Tibial artery (tissue), 4 donors: ENCODE measurements around the gene C12orf50.
A peak's percentile ranks its signal among the peaks of the same experiment; 100 is the strongest.
"Not testable (repeated sequence)": the region's sequence is repeated elsewhere in the genome, so short reads cannot be mapped to it uniquely, and the experiment has no call there.

Source experiments
- DNase-seq, 2 donors: peaks; one replicate each; pipeline ENCODE4 v3.0.0-alpha.2; 2019
- H3K27ac ChIP-seq, 2 donors: fragments of 200-600 bp; sonication (generic) in 1 of 2; 1 replicate in 1 of 2; 2 replicates in 1 of 2; pipeline ENCODE4 v1.5.1; 2018 to 2019; ENCODE audit warnings: mild to moderate bottlenecking in 1 of 2
- H3K27me3 ChIP-seq, 2 donors: fragments of 200-600 bp; sonication (generic) in 1 of 2; one replicate each; pipeline versions ENCODE4 v1.5.1 to v1.6.0; 2016 to 2019
- H3K36me3 ChIP-seq, 3 donors: fragments of 200-600 bp; sonication (generic) in 2 of 3; one replicate each; pipeline ENCODE4 v1.5.1; 2016 to 2019; ENCODE audit warnings: mild to moderate bottlenecking in 2 of 3
- H3K4me1 ChIP-seq, 4 donors: fragments of 200-600 bp; sonication (generic) in 2 of 4; 1 replicate in 3 of 4; 2 replicates in 1 of 4; pipeline ENCODE4 v1.5.1; 2016 to 2019
- H3K4me3 ChIP-seq, 2 donors: fragments of 200-600 bp; sonication (generic) in 1 of 2; 1 replicate in 1 of 2; 2 replicates in 1 of 2; pipeline ENCODE4 v1.5.1; 2018 to 2019; ENCODE audit warnings: mild to moderate bottlenecking in 2 of 2
- H3K9me3 ChIP-seq, 3 donors: fragments of 200-600 bp; sonication (generic) in 1 of 3; one replicate each; pipeline ENCODE4 v1.5.1; 2016 to 2019
- CTCF ChIP-seq, 2 experiments: fragments of 200-600 bp in 1 of 2; fragments of 450-650 bp in 1 of 2; IDR thresholded peaks; one replicate each; pipeline ENCODE4 v1.5.1; 2017 to 2019; ENCODE audit warnings: antibody characterized with exemption in 2 of 2, mild to moderate bottlenecking in 1 of 2, moderate library complexity in 1 of 2
- intact Hi-C: fragments of 100-400 bp; cut with DNase I; formaldehyde crosslinking; loops from one replicate; pipeline ENCODE4 v1.15.0; 2023; ENCODE audit warnings: low total_unique reads

The C12orf50 gene

GRCh38 chr12:87960566-87960965, 68.6 kb downstream of the C12orf50 start:
- Histone ChIP-seq H3K36me3 (no peaks in the 10 kb centered on the region), H3K4me3 (no peak overlapping the region), H3K27ac (peak overlapping the region in 1 of 2 donors; percentile 3), H3K4me1 (peaks cover 0 to 8% (median 0%) of the 10 kb centered on the region in 4 donors), H3K9me3 (no peaks in the 10 kb centered on the region), H3K27me3 (no peaks in the 10 kb centered on the region)
- no peak for TF ChIP-seq CTCF (IDR thresholded peaks at IDR 0.05)
- DNase-seq: no peak
- intact Hi-C loops: no loop called here

- H3K36me3 ChIP-seq, H3K4me1 ChIP-seq, H3K9me3 ChIP-seq, H3K27ac ChIP-seq, intact Hi-C loops, H3K4me3 ChIP-seq, DNase-seq, H3K27me3 ChIP-seq: not testable (repeated sequence)
Observed at GRCh38 chr12:87954028-87954427, 75.2 kb downstream of the C12orf50 start.

- no peak overlapping the region for H3K27ac ChIP-seq
- no peak overlapping the region for H3K4me3 ChIP-seq
- intact Hi-C loops: no loop called here
- DNase-seq: no peak
- TF ChIP-seq CTCF (IDR thresholded peaks at IDR 0.05): peak; percentile 31 to 35
- no peaks in the 10 kb centered on the region for H3K9me3 ChIP-seq
- no peaks in the 10 kb centered on the region for H3K27me3 ChIP-seq
- H3K36me3 ChIP-seq: no peaks in the 10 kb centered on the region
- H3K4me1 ChIP-seq: peaks cover 0 to 4% (median 0%) of the 10 kb centered on the region in 4 donors
Observed at GRCh38 chr12:87953256-87953860, 75.8 kb downstream of the C12orf50 start.

- Histone ChIP-seq H3K27me3 (no peaks in the 10 kb centered on the region), H3K4me1 (peaks cover 0 to 4% (median 0%) of the 10 kb centered on the region in 4 donors), H3K36me3 (no peaks in the 10 kb centered on the region), H3K4me3 (no peak overlapping the region), H3K9me3 (no peaks in the 10 kb centered on the region), H3K27ac (no peak overlapping the region)
- no peak for TF ChIP-seq CTCF (IDR thresholded peaks at IDR 0.05)
- no peak for DNase-seq
- intact Hi-C loops: no loop called here
Observed at GRCh38 chr12:87952850-87953249, 76.4 kb downstream of the C12orf50 start.

- Histone ChIP-seq H3K9me3 (no peaks in the 10 kb centered on the region), H3K36me3 (no peaks in the 10 kb centered on the region), H3K27ac (no peak overlapping the region), H3K27me3 (no peaks in the 10 kb centered on the region), H3K4me1 (peaks cover 0 to 4% (median 0%) of the 10 kb centered on the region in 4 donors), H3K4me3 (no peak overlapping the region)
- intact Hi-C loops: no loop called here
- DNase-seq: no peak
- TF ChIP-seq CTCF (IDR thresholded peaks at IDR 0.05): no peak
Observed at GRCh38 chr12:87952223-87952622, 77.0 kb downstream of the C12orf50 start.

- DNase-seq: no peak
- no peaks in the 10 kb centered on the region for H3K36me3 ChIP-seq
- H3K27ac ChIP-seq: no peak overlapping the region
- intact Hi-C loops: no loop called here
- no peaks in the 10 kb centered on the region for H3K9me3 ChIP-seq
- H3K27me3 ChIP-seq: no peaks in the 10 kb centered on the region
- H3K4me1 ChIP-seq: no peaks in the 10 kb centered on the region
- H3K4me3 ChIP-seq: no peak overlapping the region
- TF ChIP-seq CTCF (IDR thresholded peaks at IDR 0.05): no peak
Observed at GRCh38 chr12:87943762-87944161, 85.4 kb downstream of the C12orf50 start.
